H9 (cell line): Measurements from ENCODE around the gene ETFB. TPM values are rescaled to one million over a fixed set of nuclear protein-coding genes. Genes with fewer than 3 reads are reported as not detected.

ENCODE experiments used
- DNase-seq: peaks from one replicate; pipeline ENCODE4 v3.0.0-alpha.2; 2017
- H2AFZ ChIP-seq: one replicate; pipeline ENCODE4 v1.6.1; 2013; ENCODE audit warnings: mild to moderate bottlenecking, low read length, control low read depth, moderate library complexity
- H2AK5ac ChIP-seq: 2 replicates; pipeline ENCODE4 v1.6.1; 2013; ENCODE audit warnings: low read length, control low read depth, mixed read lengths; ENCODE audit not compliant: insufficient read length
- H2BK120ac ChIP-seq: one replicate; pipeline ENCODE4 v1.6.1; 2013; ENCODE audit warnings: low read depth, mild to moderate bottlenecking, low read length, control low read depth, inconsistent platforms; ENCODE audit not compliant: poor library complexity, severe bottlenecking
- H2BK12ac ChIP-seq: 2 replicates; pipeline ENCODE4 v1.6.1; 2013; ENCODE audit warnings: low read length, control low read depth, mixed read lengths, low read depth; ENCODE audit not compliant: insufficient read length
- H2BK15ac ChIP-seq: 2 replicates; pipeline ENCODE4 v1.6.1; 2013; ENCODE audit warnings: low read depth, low read length, control low read depth
- H2BK20ac ChIP-seq: one replicate; pipeline ENCODE4 v1.6.1; 2013; ENCODE audit warnings: low read depth, mild to moderate bottlenecking, low read length, control low read depth, inconsistent platforms; ENCODE audit not compliant: poor library complexity, severe bottlenecking
- H2BK5ac ChIP-seq: 2 replicates; pipeline ENCODE4 v1.6.1; 2013; ENCODE audit warnings: low read length, control low read depth, mixed read lengths; ENCODE audit not compliant: insufficient read length
- H3K14ac ChIP-seq: 2 replicates; pipeline ENCODE4 v1.6.1; 2013; ENCODE audit warnings: low read length, control low read depth; ENCODE audit not compliant: insufficient read depth
- H3K18ac ChIP-seq: 2 replicates; pipeline ENCODE4 v1.6.1; 2013; ENCODE audit warnings: low read depth, mild to moderate bottlenecking, mixed read lengths, low read length, control low read depth; ENCODE audit not compliant: insufficient read length
- H3K23ac ChIP-seq: 2 replicates; pipeline ENCODE4 v1.6.1; 2013; ENCODE audit warnings: low read length, control low read depth, mixed read lengths, low read depth; ENCODE audit not compliant: insufficient read length
- H3K23me2 ChIP-seq: 2 replicates; pipeline ENCODE4 v1.6.1; 2013; ENCODE audit warnings: low read depth, mild to moderate bottlenecking, mixed read lengths, low read length, control low read depth; ENCODE audit not compliant: insufficient read length, poor library complexity, severe bottlenecking
- H3K27ac ChIP-seq: 2 replicates; pipeline ENCODE4 v1.5.1; 2013; ENCODE audit warnings: low read length, control low read depth, mixed read lengths, low read depth; ENCODE audit not compliant: insufficient read length
- H3K27me3 ChIP-seq: 2 replicates; pipeline ENCODE4 v1.6.1; 2013; ENCODE audit warnings: low read length, control low read depth, inconsistent platforms; ENCODE audit not compliant: insufficient read depth
- H3K4ac ChIP-seq: 2 replicates; pipeline ENCODE4 v1.6.1; 2013; ENCODE audit warnings: low read depth, mild to moderate bottlenecking, control low read depth, inconsistent platforms, low read length, moderate library complexity
- H3K4me1 ChIP-seq: 2 replicates; pipeline ENCODE4 v1.6.1; 2013; ENCODE audit warnings: low read length, control low read depth, inconsistent platforms; ENCODE audit not compliant: insufficient read depth
- H3K4me2 ChIP-seq: 2 replicates; pipeline ENCODE4 v1.6.1; 2013; ENCODE audit warnings: low read length, control low read depth, mixed read lengths; ENCODE audit not compliant: insufficient read length, insufficient read depth
- H3K56ac ChIP-seq: 2 replicates; pipeline ENCODE4 v1.6.1; 2013; ENCODE audit warnings: low read depth, mild to moderate bottlenecking, mixed read lengths, low read length, control low read depth; ENCODE audit not compliant: insufficient read length
- H3K79me1 ChIP-seq: 2 replicates; pipeline ENCODE4 v1.6.1; 2013; ENCODE audit warnings: low read depth, mild to moderate bottlenecking, moderate library complexity, low read length, control low read depth, inconsistent platforms; ENCODE audit not compliant: insufficient read depth, poor library complexity, severe bottlenecking
- H3K79me2 ChIP-seq: 2 replicates; pipeline ENCODE4 v1.6.1; 2013; ENCODE audit warnings: low read length, control low read depth, inconsistent platforms; ENCODE audit not compliant: insufficient read depth
- H3K9ac ChIP-seq: 2 replicates; pipeline ENCODE4 v1.6.1; 2013; ENCODE audit warnings: low read length, control low read depth, mixed read lengths; ENCODE audit not compliant: insufficient read length; ENCODE audit errors: extremely low read depth
- H3K9me3 ChIP-seq: one replicate; pipeline ENCODE4 v1.6.1; 2013; ENCODE audit warnings: low read depth, low read length, inconsistent platforms; ENCODE audit not compliant: control insufficient read depth
- H3T11ph ChIP-seq: one replicate; pipeline ENCODE4 v1.6.1; 2013; ENCODE audit warnings: mild to moderate bottlenecking, low read length, control low read depth, inconsistent platforms
- H4K20me1 ChIP-seq: one replicate; pipeline ENCODE4 v1.6.1; 2013; ENCODE audit not compliant: control insufficient read depth, insufficient read length, insufficient read depth
- H4K5ac ChIP-seq: 2 replicates; pipeline ENCODE4 v1.6.1; 2013; ENCODE audit warnings: low read depth, mild to moderate bottlenecking, mixed read lengths, low read length, control low read depth; ENCODE audit not compliant: insufficient read length
- H4K8ac ChIP-seq: replicated peaks from 2 replicates; pipeline ENCODE4 v1.6.1; 2013; ENCODE audit warnings: low read length, control low read depth, mixed read lengths, low read depth; ENCODE audit not compliant: insufficient read length
- H4K91ac ChIP-seq: 2 replicates; pipeline ENCODE4 v1.6.1; 2013; ENCODE audit warnings: low read depth, mild to moderate bottlenecking, moderate library complexity, mixed read lengths, low read length, control low read depth; ENCODE audit not compliant: insufficient read length
- H3K27ac Mint-ChIP-seq, 3 experiments: 2 replicates in 2 of 3; 3 replicates in 1 of 3; pipeline ENCODE4 v1.8.0; 2020 to 2021; ENCODE audit warnings: mixed read lengths in 3 of 3, mild to moderate bottlenecking in 1 of 3, moderate library complexity in 1 of 3
- H3K27me3 Mint-ChIP-seq: 2 replicates; pipeline ENCODE4 v1.8.0; 2021; ENCODE audit warnings: low read depth, mild to moderate bottlenecking, moderate library complexity, mixed read lengths
- H3K36me3 Mint-ChIP-seq, 3 experiments: 2 replicates in 2 of 3; 3 replicates in 1 of 3; pipeline ENCODE4 v1.8.0; 2020 to 2021; ENCODE audit warnings: low read depth in 3 of 3, mixed read lengths in 3 of 3; ENCODE audit not compliant: insufficient read depth in 1 of 3
- H3K4me1 Mint-ChIP-seq, 2 experiments: 2 replicates each; pipeline ENCODE4 v1.8.0; 2020; ENCODE audit warnings: mixed read lengths in 2 of 2
- H3K4me3 Mint-ChIP-seq, 2 experiments: 2 replicates in 1 of 2; 3 replicates in 1 of 2; pipeline ENCODE4 v1.8.0; 2020 to 2021; ENCODE audit warnings: mild to moderate bottlenecking in 2 of 2, mixed read lengths in 2 of 2, moderate library complexity in 1 of 2
- H3K9me3 Mint-ChIP-seq, 2 experiments: 2 replicates in 1 of 2; 3 replicates in 1 of 2; pipeline ENCODE4 v1.8.0; 2020; ENCODE audit warnings: mild to moderate bottlenecking in 2 of 2, mixed read lengths in 2 of 2, moderate library complexity in 1 of 2
- WGBS: extraction: QIAGEN DNeasy Blood & Tissue Kit; methylation state at CpG from one replicate; pipeline ENCODE4 v1.1.7; 2013; ENCODE audit warnings: missing lambda C conversion rate, low lambda C conversion rate, mixed read lengths; ENCODE audit not compliant: insufficient read length; ENCODE audit errors: extremely low coverage; 5-methylcytosine and 5-hydroxymethylcytosine counted together
- total RNA-seq: library from RNA; stranded (reverse); gene quantifications from 2 replicates; pipeline ENCODE4 v1.2.1, GENCODE V29; 2021
- TF ChIP-seq, protein P1 (sequence below): fragments of 200-600 bp; sonication (generic); conservative IDR thresholded peaks from 3 replicates; pipeline ENCODE4 v1.8.0; 2021; ENCODE audit warnings: antibody characterized with exemption, mild to moderate bottlenecking

The ETFB gene
- total RNA-seq, 1 experiment from 2014 or later, result 49.4 TPM

DNA sequence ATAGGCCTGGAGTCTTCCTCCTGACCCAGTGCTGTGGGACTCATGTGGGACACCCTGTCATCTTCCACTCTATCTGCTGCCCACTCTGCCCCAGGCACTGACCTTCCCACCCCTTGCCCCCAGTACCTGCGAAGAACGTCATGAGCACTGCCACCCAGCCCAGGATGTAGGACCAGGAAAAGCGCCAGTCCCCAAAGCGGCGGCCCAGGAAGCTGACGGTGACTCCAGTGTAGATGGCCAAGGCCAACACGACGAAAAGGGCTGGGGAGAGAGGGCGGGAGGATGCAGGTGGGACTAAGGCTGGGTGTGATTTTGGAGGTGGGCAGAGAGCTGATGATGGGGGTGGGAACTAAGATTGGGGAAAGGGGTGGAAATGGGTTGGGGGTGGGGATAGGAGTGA, 14.2 kb upstream of the ETFB start:
- H3K79me2 ChIP-seq, result no peaks in the 10 kb centered on the region
- no peak overlapping the region for H2BK120ac ChIP-seq
- H3K79me1 ChIP-seq, result no peaks in the 10 kb centered on the region
- H3K14ac ChIP-seq, result no peak overlapping the region
- H2BK15ac ChIP-seq, result no peak overlapping the region
- peaks cover 10% of the 10 kb centered on the region for H3K9me3 ChIP-seq
- no peak overlapping the region for H3K23ac ChIP-seq
- Mint-ChIP-seq H3K9me3 (peaks cover 25 to 26% of the 10 kb centered on the region in 2 experiments), H3K4me3 (no peak overlapping the region), H3K4me1 (peaks cover 3% of the 10 kb centered on the region in 2 experiments; a peak in 2 of 4 replicates), H3K27me3 (peaks cover 4% of the 10 kb centered on the region), H3K27ac (peak overlapping the region in 1 of 3 experiments; percentile 77; a peak in 1 of 7 replicates), H3K36me3 (peaks cover 0 to 13% (median 2%) of the 10 kb centered on the region in 3 experiments; a peak in 1 of 7 replicates)
- no peak overlapping the region for H4K5ac ChIP-seq
- TF ChIP-seq, protein P1, sequence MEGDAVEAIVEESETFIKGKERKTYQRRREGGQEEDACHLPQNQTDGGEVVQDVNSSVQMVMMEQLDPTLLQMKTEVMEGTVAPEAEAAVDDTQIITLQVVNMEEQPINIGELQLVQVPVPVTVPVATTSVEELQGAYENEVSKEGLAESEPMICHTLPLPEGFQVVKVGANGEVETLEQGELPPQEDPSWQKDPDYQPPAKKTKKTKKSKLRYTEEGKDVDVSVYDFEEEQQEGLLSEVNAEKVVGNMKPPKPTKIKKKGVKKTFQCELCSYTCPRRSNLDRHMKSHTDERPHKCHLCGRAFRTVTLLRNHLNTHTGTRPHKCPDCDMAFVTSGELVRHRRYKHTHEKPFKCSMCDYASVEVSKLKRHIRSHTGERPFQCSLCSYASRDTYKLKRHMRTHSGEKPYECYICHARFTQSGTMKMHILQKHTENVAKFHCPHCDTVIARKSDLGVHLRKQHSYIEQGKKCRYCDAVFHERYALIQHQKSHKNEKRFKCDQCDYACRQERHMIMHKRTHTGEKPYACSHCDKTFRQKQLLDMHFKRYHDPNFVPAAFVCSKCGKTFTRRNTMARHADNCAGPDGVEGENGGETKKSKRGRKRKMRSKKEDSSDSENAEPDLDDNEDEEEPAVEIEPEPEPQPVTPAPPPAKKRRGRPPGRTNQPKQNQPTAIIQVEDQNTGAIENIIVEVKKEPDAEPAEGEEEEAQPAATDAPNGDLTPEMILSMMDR, result no peak
- H2BK12ac ChIP-seq, result no peak overlapping the region
- no peak overlapping the region for H4K91ac ChIP-seq
- H4K8ac ChIP-seq, result no peak overlapping the region
- H2AK5ac ChIP-seq, result no peak overlapping the region
- DNase-seq, result no peak
- no peak overlapping the region for H3K56ac ChIP-seq
- no peak overlapping the region for H3K27ac ChIP-seq
- no peak overlapping the region for H2BK20ac ChIP-seq
- no peaks in the 10 kb centered on the region for H3K4me1 ChIP-seq
- no peaks in the 10 kb centered on the region for H3K27me3 ChIP-seq
- H3K4me2 ChIP-seq, result no peak overlapping the region
- no peaks in the 10 kb centered on the region for H3K23me2 ChIP-seq
- no peak overlapping the region for H3T11ph ChIP-seq
- H2BK5ac ChIP-seq, result no peak overlapping the region
- no CpG with 5 or more reads among the region's 9 CpGs for WGBS
- no peaks in the 10 kb centered on the region for H4K20me1 ChIP-seq
- H2AFZ ChIP-seq, result no peak overlapping the region
- H3K9ac ChIP-seq, result no peak overlapping the region
- H3K18ac ChIP-seq, result no peak overlapping the region
- H3K4ac ChIP-seq, result no peak overlapping the region
